HCT116 (cell line): Measurements from ENCODE around the gene MAP4K2. TPM values are rescaled to one million over a fixed set of nuclear protein-coding genes. Genes with fewer than 3 reads are reported as not detected.

Experiments used
- ATAC-seq: fragments of 200-7000 bp; cut with Tn5 transposase; 2 replicates; pipeline ENCODE4 v1.9.1; 2020; ENCODE audit warnings: mild to moderate bottlenecking, moderate library complexity
- BruUV-seq: library from RNA; stranded (reverse); fragments of 400-500 nt; replicated peaks from 2 replicates; lab custom pipeline; 2021; lab: Mats Ljungman, UMichigan
- CTCF ChIA-PET: fragments of 300-600 bp; sonication (Branson Sonifier 250); formaldehyde crosslinking; loops from one replicate; lab custom pipeline; 2021; ENCODE audit warnings: antibody characterized with exemption; lab: Charles Lee
- POLR2A ChIA-PET: fragments of 300-600, 350-600 bp; sonication (Branson Sonifier 250); formaldehyde crosslinking; loops from one replicate; lab custom pipeline; 2021; ENCODE audit warnings: antibody characterized with exemption; lab: Charles Lee
- RAD21 ChIA-PET, 2 experiments: fragments of 300-600 bp; sonication (Branson Sonifier 250); formaldehyde crosslinking; loops; one replicate each; lab custom pipeline; 2023; ENCODE audit warnings: low total read pairs in 2 of 2; ENCODE audit not compliant: uncharacterized antibody in 2 of 2, unreplicated experiment in 2 of 2, low non-redundant PET in 1 of 2; lab: Charles Lee
- DNase-seq: peaks from one replicate; pipeline ENCODE4 v3.0.0-alpha.2; 2010; ENCODE audit warnings: low read depth, low spot score
- H2AFZ ChIP-seq: fragments of 200-600 bp; shearing (Covaris generic), sonication (generic); 2 replicates; pipeline ENCODE4 v1.6.1; 2017; ENCODE audit warnings: low read depth, mixed run types, mixed read lengths, antibody characterized with exemption, low read length; ENCODE audit not compliant: poor library complexity, severe bottlenecking
- H3K27ac ChIP-seq: 2 replicates; pipeline ENCODE4 v1.5.1; 2012; ENCODE audit warnings: low read depth, low read length
- H3K27me3 ChIP-seq: fragments of 200-600 bp; sonication (generic); 2 replicates; pipeline ENCODE4 v1.6.1; 2016; ENCODE audit warnings: mixed run types, low read length, mixed read lengths; ENCODE audit not compliant: insufficient read depth
- H3K36me3 ChIP-seq, 2 experiments: fragments of 200-500 bp in 1 of 2; fragments of 200-600 bp in 1 of 2; sonication (Bioruptor generic) in 1 of 2; sonication (generic) in 1 of 2; 2 replicates each; pipeline versions ENCODE4 v1.5.1 to v1.6.1; 2014 to 2016; ENCODE audit warnings: low read length in 2 of 2, inconsistent platforms in 1 of 2, mixed read lengths in 1 of 2, mixed run types in 1 of 2; ENCODE audit not compliant: insufficient read depth in 2 of 2, control insufficient read depth in 1 of 2
- H3K4me1 ChIP-seq, 2 experiments: fragments of 200-600 bp in 1 of 2; sonication (generic) in 1 of 2; 2 replicates each; pipeline versions ENCODE4 v1.5.1 to v1.6.1; 2012 to 2017; ENCODE audit warnings: low read length in 2 of 2, inconsistent platforms in 1 of 2, mild to moderate bottlenecking in 1 of 2, mixed read lengths in 1 of 2, mixed run types in 1 of 2, moderate library complexity in 1 of 2; ENCODE audit not compliant: insufficient read depth in 2 of 2, control insufficient read depth in 1 of 2
- H3K4me2 ChIP-seq: fragments of 200-600 bp; sonication (generic); 2 replicates; pipeline ENCODE4 v1.6.1; 2017; ENCODE audit warnings: mixed run types, low read length, mixed read lengths
- H3K4me3 ChIP-seq, 2 experiments: fragments of 200-600 bp in 1 of 2; sonication (generic) in 1 of 2; replicated peaks in 1 of 2; 2 replicates each; pipeline ENCODE4 v1.5.1; 2011 to 2016; ENCODE audit warnings: low read length in 2 of 2, control low read depth in 1 of 2, low read depth in 1 of 2, mild to moderate bottlenecking in 1 of 2, mixed read lengths in 1 of 2, mixed run types in 1 of 2
- H3K79me2 ChIP-seq: fragments of 200-600 bp; sonication (generic); 2 replicates; pipeline ENCODE4 v1.6.1; 2017; ENCODE audit warnings: mild to moderate bottlenecking, mixed run types, low read length, moderate library complexity, mixed read lengths; ENCODE audit not compliant: insufficient read depth
- H3K9ac ChIP-seq: fragments of 200-600 bp; sonication (generic); 2 replicates; pipeline ENCODE4 v1.6.1; 2016; ENCODE audit warnings: low read length, mixed read lengths
- H3K9me2 ChIP-seq: fragments of 200-600 bp; sonication (generic), shearing (Covaris generic); 2 replicates; pipeline ENCODE4 v1.6.1; 2017; ENCODE audit warnings: mixed run types, mild to moderate bottlenecking, moderate library complexity; ENCODE audit not compliant: insufficient read depth
- H3K9me3 ChIP-seq, 2 experiments: fragments of 200-500 bp in 1 of 2; fragments of 200-600 bp in 1 of 2; sonication (Bioruptor generic) in 1 of 2; sonication (generic) in 1 of 2; 2 replicates each; pipeline ENCODE4 v1.6.1; 2014 to 2017; ENCODE audit warnings: low read length in 2 of 2, mixed read lengths in 2 of 2, inconsistent platforms in 1 of 2, low read depth in 1 of 2, mild to moderate bottlenecking in 1 of 2, mixed run types in 1 of 2, moderate library complexity in 1 of 2; ENCODE audit not compliant: control insufficient read depth in 1 of 2, insufficient read depth in 1 of 2
- H4K20me1 ChIP-seq: fragments of 200-600 bp; sonication (generic), shearing (Covaris generic); 2 replicates; pipeline ENCODE4 v1.6.1; 2017; ENCODE audit warnings: mixed run types, mild to moderate bottlenecking, moderate library complexity; ENCODE audit not compliant: insufficient read depth
- CTCF ChIP-seq, 3 experiments: fragments of 200-600 bp in 1 of 3; sonication (generic) in 1 of 3; IDR thresholded peaks in 2 of 3; conservative IDR thresholded peaks in 1 of 3; 2 replicates each; pipeline ENCODE4 v1.5.1; 2012 to 2017; ENCODE audit warnings: low read depth in 2 of 3, low read length in 2 of 3, antibody characterized with exemption in 1 of 3, borderline replicate concordance in 1 of 3, control low read depth in 1 of 3, mild to moderate bottlenecking in 1 of 3, mixed read lengths in 1 of 3, mixed run types in 1 of 3, moderate library complexity in 1 of 3; ENCODE audit not compliant: insufficient read depth in 1 of 3
- JUND ChIP-seq: IDR thresholded peaks from 2 replicates; pipeline ENCODE4 v1.6.1; 2012
- MAX ChIP-seq: IDR thresholded peaks from 2 replicates; pipeline ENCODE4 v1.6.1; 2012
- REST ChIP-seq: IDR thresholded peaks from 2 replicates; pipeline ENCODE4 v1.6.1; 2012; ENCODE audit warnings: low read depth
- SP1 ChIP-seq: IDR thresholded peaks from 2 replicates; pipeline ENCODE4 v1.6.1; 2012; ENCODE audit warnings: low read depth
- TCF7L2 ChIP-seq: IDR thresholded peaks from 2 replicates; pipeline ENCODE4 v1.7.0; 2011; ENCODE audit warnings: borderline replicate concordance, inconsistent platforms; ENCODE audit not compliant: insufficient read depth, insufficient read length; ENCODE audit errors: extremely low read depth
- ZFX ChIP-seq: fragments of 450-650 bp; IDR thresholded peaks from 2 replicates; pipeline ENCODE4 v1.6.1; 2017
- intact Hi-C: fragments of 100-400 bp; cut with micrococcal nuclease; formaldehyde crosslinking; loops from 2 replicates; pipeline ENCODE4 v1.10.0; 2022
- total RNA-seq: library from RNA; stranded (reverse); gene quantifications from one replicate; pipeline ENCODE4 v1.2.1, GENCODE V29; 2021; ENCODE audit not compliant: unreplicated experiment

Gene MAP4K2
- total RNA-seq, 1 experiment from 2014 or later: 44.2 TPM

- peaks cover 88 to 98% of the 10 kb centered on the region in 2 experiments for H3K4me1 ChIP-seq
- no TSS peak for BruUV-seq
These were observed 48.9 kb upstream of the MAP4K2 start for GRCh38 chr11:64851831-64852351.

GRCh38 chr11:64850979-64851567, 48.1 kb upstream of the MAP4K2 start:
- POLR2A ChIA-PET: interaction anchor here (9.0 kb wide), 1 partner anchor 27 kb away, joined by 56 read pairs; the partner anchor contains the start of gene EHD1
- no peak for DNase-seq
- peaks cover 20% of the 10 kb centered on the region for H3K79me2 ChIP-seq
- H3K36me3 ChIP-seq: peaks cover 0 to 24% of the 10 kb centered on the region in 2 experiments; a peak in 2 of 4 replicates
- no peak overlapping the region for H2AFZ ChIP-seq
- peak overlapping the region; percentile 53 for H3K4me2 ChIP-seq
- no peaks in the 10 kb centered on the region for H3K9me3 ChIP-seq
- TF ChIP-seq REST: no peak
- TF ChIP-seq CTCF (IDR thresholded peaks at IDR 0.05 in 2 of 3, conservative IDR thresholded peaks at IDR 0.05 in 1 of 3; ENCODE audit: borderline replicate concordance in 1 of 3, insufficient read depth in 1 of 3, low read depth in 2 of 3, low read length in 2 of 3): 0 out of 6 replicates have a peak, but pooled peaks of 1 of the 3 experiments have one; percentile 17
- TF ChIP-seq JUND: no peak
- peak overlapping the region; percentile 64 for H3K27ac ChIP-seq
- H3K4me3 ChIP-seq: no peak overlapping the region
- RAD21 ChIA-PET: no interaction called here
- H3K9me2 ChIP-seq: no peaks in the 10 kb centered on the region
- H3K9ac ChIP-seq: peak overlapping the region; percentile 65; the same call in 1 of the 2 replicates
- BruUV-seq: no TSS peak
- CTCF ChIA-PET: interaction anchor here (1.1 to 7.3 kb wide), 2 partner anchors 40 to 260 kb away, joined by 3 to 112 read pairs; no protein-coding TSS in a partner anchor
- intact Hi-C loops: no loop called here
- no peaks in the 10 kb centered on the region for H4K20me1 ChIP-seq
- H3K27me3 ChIP-seq: no peaks in the 10 kb centered on the region
- ATAC-seq: no peak
- H3K4me1 ChIP-seq: peaks cover 87 to 98% of the 10 kb centered on the region in 2 experiments

More at GRCh38 chr11:64851831-64852351, 48.9 kb upstream of the MAP4K2 start:
- Histone ChIP-seq H3K27ac (peak overlapping the region; percentile 64), H3K4me2 (peak overlapping the region; percentile 53; the same call in 1 of the 2 replicates), H3K36me3 (peaks cover 0 to 25% of the 10 kb centered on the region in 2 experiments; a peak in 2 of 4 replicates), H3K9me3 (no peaks in the 10 kb centered on the region), H3K4me3 (no peak overlapping the region), H3K79me2 (peaks cover 21% of the 10 kb centered on the region), H4K20me1 (no peaks in the 10 kb centered on the region), H3K9ac (peak overlapping the region; percentile 65), H3K27me3 (no peaks in the 10 kb centered on the region), H3K9me2 (no peaks in the 10 kb centered on the region), H2AFZ (no peak overlapping the region)
- DNase-seq (no peak), ATAC-seq (no peak)
- ChIA-PET RAD21 (no interaction called here), CTCF (interaction anchor here (7.3 kb wide), 1 partner anchor 39 kb away, joined by 112 read pairs; no protein-coding TSS in a partner anchor), POLR2A (interaction anchor here (9.0 kb wide), 1 partner anchor 26 kb away, joined by 56 read pairs; the partner anchor contains the start of gene EHD1)
- intact Hi-C loops: no loop called here
- TF ChIP-seq TCF7L2 (no peak), MAX (no peak), SP1 (no peak), ZFX (no peak)
